Measurements from ENCODE around the gene SERPINF2.

The SERPINF2 gene

DNA sequence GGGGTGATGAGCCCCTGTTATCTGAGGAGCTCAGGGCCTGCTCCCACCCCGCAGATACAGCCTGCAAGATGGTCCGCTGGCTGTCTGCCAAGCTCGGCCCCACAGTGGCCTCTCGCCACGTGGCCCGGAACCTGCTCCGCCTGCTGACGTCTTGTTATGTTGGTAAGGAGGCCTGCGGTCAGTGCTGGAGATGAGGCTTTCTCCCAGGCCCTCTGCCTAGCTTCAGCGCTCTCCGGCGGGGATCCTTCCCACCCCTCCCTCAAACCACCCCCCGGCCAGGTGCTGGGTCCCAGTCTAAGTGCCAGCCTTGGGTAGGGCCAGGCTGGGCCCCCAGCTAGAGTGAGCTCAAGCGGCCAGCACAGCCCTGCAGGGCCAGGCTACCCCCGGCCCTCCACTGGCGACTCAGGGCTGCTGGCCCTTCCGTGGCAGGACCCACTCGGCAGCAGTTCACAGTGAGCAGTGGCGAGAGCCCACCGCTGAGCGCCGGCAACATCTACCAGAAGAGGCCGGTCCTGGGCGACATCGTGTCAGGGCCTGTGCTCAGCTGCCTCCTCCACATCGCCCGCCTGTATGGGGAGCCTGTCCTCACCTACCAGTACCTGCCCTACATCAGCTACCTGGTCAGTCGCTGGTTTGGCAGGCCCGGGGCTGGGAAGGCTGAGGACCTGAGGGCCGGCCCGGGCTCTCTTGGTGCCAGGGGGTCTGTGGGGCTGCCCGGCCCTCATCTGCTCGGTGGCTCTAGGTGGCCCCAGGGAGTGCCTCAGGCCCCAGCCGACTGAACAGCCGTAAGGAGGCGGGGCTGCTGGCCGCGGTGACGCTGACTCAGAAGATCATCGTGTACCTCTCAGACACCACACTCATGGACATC, 12.1 kb upstream of the SERPINF2 start:
- Histone ChIP-seq H3K4me1 (ENCODE audit: insufficient read depth, low read length, severe bottlenecking) (peaks cover 75% of the 10 kb centered on the region), H3K9ac (ENCODE audit: low read length) (peak overlapping the region; percentile 57; the same call in 1 of the 2 replicates), H3K4me3 (ENCODE audit: low read depth, low read length, poor library complexity, severe bottlenecking) (peak overlapping the region; percentile 29), H3F3A (ENCODE audit: insufficient read depth, low read length) (no peaks in the 10 kb centered on the region), H3K27ac (ENCODE audit: low read depth, low read length, poor library complexity, severe bottlenecking) (peak overlapping the region; percentile 89), H3K36me3 (ENCODE audit: insufficient read depth, low read length) (peaks cover 20% of the 10 kb centered on the region; the same call in 1 of the 2 replicates), H3K9me2 (ENCODE audit: low read depth, low read length) (no peaks in the 10 kb centered on the region), H3K79me2 (ENCODE audit: insufficient read depth, low read length) (no peaks in the 10 kb centered on the region), H4K20me1 (ENCODE audit: insufficient read depth, low read length) (no peaks in the 10 kb centered on the region), H3K27me3 (ENCODE audit: insufficient read depth, low read length) (no peaks in the 10 kb centered on the region), H3K9me3 (ENCODE audit: low read length) (no peaks in the 10 kb centered on the region), H3K4me2 (ENCODE audit: low read length) (peak overlapping the region; percentile 58), H2AFZ (ENCODE audit: low read length) (no peak overlapping the region)
- TF ChIP-seq, protein P1, sequence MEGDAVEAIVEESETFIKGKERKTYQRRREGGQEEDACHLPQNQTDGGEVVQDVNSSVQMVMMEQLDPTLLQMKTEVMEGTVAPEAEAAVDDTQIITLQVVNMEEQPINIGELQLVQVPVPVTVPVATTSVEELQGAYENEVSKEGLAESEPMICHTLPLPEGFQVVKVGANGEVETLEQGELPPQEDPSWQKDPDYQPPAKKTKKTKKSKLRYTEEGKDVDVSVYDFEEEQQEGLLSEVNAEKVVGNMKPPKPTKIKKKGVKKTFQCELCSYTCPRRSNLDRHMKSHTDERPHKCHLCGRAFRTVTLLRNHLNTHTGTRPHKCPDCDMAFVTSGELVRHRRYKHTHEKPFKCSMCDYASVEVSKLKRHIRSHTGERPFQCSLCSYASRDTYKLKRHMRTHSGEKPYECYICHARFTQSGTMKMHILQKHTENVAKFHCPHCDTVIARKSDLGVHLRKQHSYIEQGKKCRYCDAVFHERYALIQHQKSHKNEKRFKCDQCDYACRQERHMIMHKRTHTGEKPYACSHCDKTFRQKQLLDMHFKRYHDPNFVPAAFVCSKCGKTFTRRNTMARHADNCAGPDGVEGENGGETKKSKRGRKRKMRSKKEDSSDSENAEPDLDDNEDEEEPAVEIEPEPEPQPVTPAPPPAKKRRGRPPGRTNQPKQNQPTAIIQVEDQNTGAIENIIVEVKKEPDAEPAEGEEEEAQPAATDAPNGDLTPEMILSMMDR (IDR thresholded peaks at IDR 0.05; ENCODE audit: low read length) = no peak
- TF ChIP-seq EZH2 (IDR thresholded peaks at IDR 0.05; ENCODE audit: borderline replicate concordance, low read length) = no peak

- Histone ChIP-seq H3K79me2 (ENCODE audit: insufficient read depth, low read length) (no peaks in the 10 kb centered on the region), H3K4me3 (ENCODE audit: low read depth, low read length, poor library complexity, severe bottlenecking) (no peak overlapping the region), H3K27ac (ENCODE audit: low read depth, low read length, poor library complexity, severe bottlenecking) (peak overlapping the region; percentile 89), H2AFZ (ENCODE audit: low read length) (no peak overlapping the region), H3K9me2 (ENCODE audit: low read depth, low read length) (no peaks in the 10 kb centered on the region), H3K27me3 (ENCODE audit: insufficient read depth, low read length) (no peaks in the 10 kb centered on the region), H3K36me3 (ENCODE audit: insufficient read depth, low read length) (peaks cover 19% of the 10 kb centered on the region; the same call in 1 of the 2 replicates), H3K4me1 (ENCODE audit: insufficient read depth, low read length, severe bottlenecking) (peaks cover 76% of the 10 kb centered on the region), H3F3A (ENCODE audit: insufficient read depth, low read length) (no peaks in the 10 kb centered on the region), H3K9ac (ENCODE audit: low read length) (peak overlapping the region; percentile 57; the same call in 1 of the 2 replicates), H3K4me2 (ENCODE audit: low read length) (peak overlapping the region; percentile 58; the same call in 1 of the 2 replicates), H4K20me1 (ENCODE audit: insufficient read depth, low read length) (no peaks in the 10 kb centered on the region), H3K9me3 (ENCODE audit: low read length) (no peaks in the 10 kb centered on the region)
- TF ChIP-seq, protein P1 (IDR thresholded peaks at IDR 0.05; ENCODE audit: low read length) = no peak
- no peak for TF ChIP-seq EZH2 (IDR thresholded peaks at IDR 0.05; ENCODE audit: borderline replicate concordance, low read length)
These were observed 11.5 kb upstream of the SERPINF2 start for GRCh38 chr17:1731194-1731506.

DNA sequence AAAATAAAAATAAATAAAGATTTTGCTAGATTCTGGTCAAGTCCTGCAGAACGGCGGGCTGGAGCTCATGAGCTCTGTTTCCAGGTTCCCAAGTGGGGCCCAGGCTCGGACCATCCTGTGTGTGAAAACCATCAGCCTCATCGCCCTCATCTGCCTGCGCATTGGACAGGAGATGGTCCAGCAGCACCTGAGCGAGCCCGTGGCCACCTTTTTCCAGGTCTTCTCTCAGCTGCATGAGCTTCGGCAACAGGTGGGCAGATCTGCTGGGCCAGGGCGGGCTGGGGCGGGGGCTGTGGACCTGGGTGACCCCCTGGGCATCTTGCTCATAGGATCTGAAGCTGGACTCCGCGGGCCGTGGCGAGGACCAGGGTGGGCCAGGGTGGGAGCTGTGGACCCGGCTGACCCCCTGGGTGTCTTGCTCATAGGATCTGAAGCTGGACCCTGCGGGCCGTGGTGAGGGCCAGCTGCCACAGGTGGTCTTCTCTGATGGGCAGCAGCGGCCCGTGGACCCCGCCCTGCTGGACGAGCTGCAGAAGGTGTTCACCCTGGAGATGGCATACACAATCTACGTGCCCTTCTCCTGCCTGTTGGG, 10.3 kb upstream of the SERPINF2 start:
- Histone ChIP-seq H3K4me2 (ENCODE audit: low read length) (peak overlapping the region; percentile 37; the same call in 1 of the 2 replicates), H3K9ac (ENCODE audit: low read length) (peak overlapping the region; percentile 38; the same call in 1 of the 2 replicates), H3K27ac (ENCODE audit: low read depth, low read length, poor library complexity, severe bottlenecking) (peak overlapping the region; percentile 83), H3K9me2 (ENCODE audit: low read depth, low read length) (no peaks in the 10 kb centered on the region), H3K79me2 (ENCODE audit: insufficient read depth, low read length) (no peaks in the 10 kb centered on the region), H3K36me3 (ENCODE audit: insufficient read depth, low read length) (peaks cover 14% of the 10 kb centered on the region; the same call in 1 of the 2 replicates), H3K9me3 (ENCODE audit: low read length) (no peaks in the 10 kb centered on the region), H3F3A (ENCODE audit: insufficient read depth, low read length) (no peaks in the 10 kb centered on the region), H3K27me3 (ENCODE audit: insufficient read depth, low read length) (no peaks in the 10 kb centered on the region), H2AFZ (ENCODE audit: low read length) (no peak overlapping the region), H3K4me3 (ENCODE audit: low read depth, low read length, poor library complexity, severe bottlenecking) (no peak overlapping the region), H3K4me1 (ENCODE audit: insufficient read depth, low read length, severe bottlenecking) (peaks cover 81% of the 10 kb centered on the region), H4K20me1 (ENCODE audit: insufficient read depth, low read length) (no peaks in the 10 kb centered on the region)
- TF ChIP-seq, protein P1 (IDR thresholded peaks at IDR 0.05; ENCODE audit: low read length) = no peak
- no peak for TF ChIP-seq EZH2 (IDR thresholded peaks at IDR 0.05; ENCODE audit: borderline replicate concordance, low read length)
